Measurements from ENCODE around the gene ARHGEF10L. TPM values are rescaled to one million over a fixed set of nuclear protein-coding genes. Genes with fewer than 3 reads are reported as not detected.
"Not testable (repeated sequence)": the region's sequence is repeated elsewhere in the genome, so short reads cannot be mapped to it uniquely, and the experiment has no call there.

Gene ARHGEF10L
- total RNA-seq, 1 experiment from 2014 or later, result 21.6 TPM

GRCh38 chr1:17744666-17745478 is 205.4 kb downstream of the ARHGEF10L start:
- Histone ChIP-seq H3F3A (ENCODE audit: insufficient read depth, low read depth) (no peaks in the 10 kb centered on the region), H3K27me3 (ENCODE audit: insufficient read depth, low read depth) (peaks cover 64% of the 10 kb centered on the region), H3K79me2 (ENCODE audit: low read depth) (no peaks in the 10 kb centered on the region), H3K36me3 (ENCODE audit: low read depth) (no peaks in the 10 kb centered on the region), H3K9me2 (ENCODE audit: insufficient read depth) (no peaks in the 10 kb centered on the region), H3K4me1 (replicated peaks; ENCODE audit: insufficient read depth) (no peaks in the 10 kb centered on the region), H2AFZ (no peak overlapping the region), H3K9me3 (ENCODE audit: insufficient read depth, low read depth) (no peaks in the 10 kb centered on the region), H3K4me2 (no peak overlapping the region), H3K27ac (no peak overlapping the region), H3K4me3 (no peak overlapping the region), H4K20me1 (ENCODE audit: insufficient read depth) (no peaks in the 10 kb centered on the region)
- intact Hi-C loops (cut with micrococcal nuclease; ENCODE audit: unreplicated experiment), result no loop called here
- POLR2A ChIA-PET (ENCODE audit: unreplicated experiment), result no interaction called here
- CTCF ChIA-PET, result no interaction called here
- no TSS peak for BruUV-seq (replicated peaks)
- TF ChIP-seq CTCF (conservative IDR thresholded peaks at IDR 0.05) (no peak), EZH2 (IDR thresholded peaks at IDR 0.05; ENCODE audit: low read depth) (no peak)
- no peak for DNase-seq

- BruUV-seq (replicated peaks), result no TSS peak
- H3K4me3 ChIP-seq, result no peak overlapping the region
- H3K9me3 ChIP-seq (ENCODE audit: insufficient read depth, low read depth), result no peaks in the 10 kb centered on the region
- ChIA-PET POLR2A (ENCODE audit: unreplicated experiment) (no interaction called here), CTCF (no interaction called here)
- no peak for DNase-seq
- no peak overlapping the region for H2AFZ ChIP-seq
- TF ChIP-seq EZH2 (IDR thresholded peaks at IDR 0.05; ENCODE audit: low read depth) (no peak), CTCF (conservative IDR thresholded peaks at IDR 0.05) (no peak)
- intact Hi-C loops (cut with micrococcal nuclease; ENCODE audit: unreplicated experiment), result no loop called here
- no peak overlapping the region for H3K27ac ChIP-seq
- no peaks in the 10 kb centered on the region for H3K4me1 ChIP-seq (replicated peaks; ENCODE audit: insufficient read depth)
- H3K36me3 ChIP-seq (ENCODE audit: low read depth), result no peaks in the 10 kb centered on the region
- no peaks in the 10 kb centered on the region for H3K9me2 ChIP-seq (ENCODE audit: insufficient read depth)
- H3K4me2 ChIP-seq, result no peak overlapping the region
- H3K27me3 ChIP-seq (ENCODE audit: insufficient read depth, low read depth), result peaks cover 64% of the 10 kb centered on the region
- H3F3A ChIP-seq (ENCODE audit: insufficient read depth, low read depth), result no peaks in the 10 kb centered on the region
- no peaks in the 10 kb centered on the region for H4K20me1 ChIP-seq (ENCODE audit: insufficient read depth)
- H3K79me2 ChIP-seq (ENCODE audit: low read depth), result no peaks in the 10 kb centered on the region
These were observed 206.0 kb downstream of the ARHGEF10L start for GRCh38 chr1:17745479-17745955.

- POLR2A ChIA-PET (ENCODE audit: unreplicated experiment); CTCF ChIA-PET: not testable (repeated sequence)
These were observed 206.8 kb downstream of the ARHGEF10L start for GRCh38 chr1:17746281-17746680.

More at GRCh38 chr1:17746281-17746680, 206.8 kb downstream of the ARHGEF10L start:
- H3K36me3 ChIP-seq (ENCODE audit: low read depth); intact Hi-C loops (cut with micrococcal nuclease; ENCODE audit: unreplicated experiment); H3K4me1 ChIP-seq (replicated peaks; ENCODE audit: insufficient read depth); H3K4me3 ChIP-seq; H3K4me2 ChIP-seq; BruUV-seq (replicated peaks); H3F3A ChIP-seq (ENCODE audit: insufficient read depth, low read depth); H4K20me1 ChIP-seq (ENCODE audit: insufficient read depth); H3K9me3 ChIP-seq (ENCODE audit: insufficient read depth, low read depth); H3K9me2 ChIP-seq (ENCODE audit: insufficient read depth); H3K27ac ChIP-seq; H2AFZ ChIP-seq; H3K79me2 ChIP-seq (ENCODE audit: low read depth); DNase-seq: not testable (repeated sequence)
- H3K27me3 ChIP-seq (ENCODE audit: insufficient read depth, low read depth), result peaks cover 58% of the 10 kb centered on the region
